ENCODE measurements around the gene AURKAIP1. TPM values are rescaled to one million over a fixed set of nuclear protein-coding genes. Genes with fewer than 3 reads are reported as not detected.

Gene AURKAIP1
- polyA plus RNA-seq, 1 donor from 2014 or later: 104 TPM

DNA sequence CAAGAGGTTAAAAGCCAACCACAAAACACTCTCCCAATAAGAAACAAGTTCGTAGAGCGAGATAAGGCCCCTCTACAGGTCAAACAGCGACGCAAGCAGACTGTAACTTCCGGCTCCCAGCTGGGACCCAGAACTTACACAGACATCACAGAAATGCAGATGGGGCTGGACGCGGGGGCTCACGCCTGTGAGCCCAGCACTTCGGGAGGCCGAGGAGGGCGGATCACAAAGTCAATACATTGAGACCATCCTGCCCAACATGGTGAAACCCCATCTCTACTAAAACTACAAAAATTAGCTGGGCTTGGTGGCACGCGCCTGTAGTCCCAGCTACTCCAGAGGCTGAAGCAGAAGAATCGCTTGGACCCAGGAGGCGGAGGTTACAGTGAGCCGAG lies 13.1 kb upstream of the AURKAIP1 start:
- H3K9ac ChIP-seq (ENCODE audit: low read length): no peak overlapping the region
- H3K27ac ChIP-seq (ENCODE audit: low read length): no peak overlapping the region
- no peaks in the 10 kb centered on the region for H3K36me3 ChIP-seq (ENCODE audit: insufficient read depth, low read length)
- H4K20me1 ChIP-seq (ENCODE audit: insufficient read depth): no peaks in the 10 kb centered on the region
- no peaks in the 10 kb centered on the region for H3F3A ChIP-seq (ENCODE audit: insufficient read depth, low read length, poor library complexity, severe bottlenecking)
- TF ChIP-seq EP300 (conservative IDR thresholded peaks at IDR 0.05; ENCODE audit: poor library complexity, severe bottlenecking) (no peak), POLR2AphosphoS5 (IDR thresholded peaks at IDR 0.05) (no peak), MXI1 (conservative IDR thresholded peaks at IDR 0.05; ENCODE audit: poor library complexity, severe bottlenecking) (no peak), SMC3 (conservative IDR thresholded peaks at IDR 0.05; ENCODE audit: poor library complexity) (no peak), RAD21 (conservative IDR thresholded peaks at IDR 0.05) (no peak), TAF1 (IDR thresholded peaks at IDR 0.05; ENCODE audit: low read depth) (no peak), EZH2 (IDR thresholded peaks at IDR 0.05; ENCODE audit: borderline replicate concordance, insufficient read depth, low read length, poor library complexity, severe bottlenecking) (no peak)
- TF ChIP-seq, protein P1, sequence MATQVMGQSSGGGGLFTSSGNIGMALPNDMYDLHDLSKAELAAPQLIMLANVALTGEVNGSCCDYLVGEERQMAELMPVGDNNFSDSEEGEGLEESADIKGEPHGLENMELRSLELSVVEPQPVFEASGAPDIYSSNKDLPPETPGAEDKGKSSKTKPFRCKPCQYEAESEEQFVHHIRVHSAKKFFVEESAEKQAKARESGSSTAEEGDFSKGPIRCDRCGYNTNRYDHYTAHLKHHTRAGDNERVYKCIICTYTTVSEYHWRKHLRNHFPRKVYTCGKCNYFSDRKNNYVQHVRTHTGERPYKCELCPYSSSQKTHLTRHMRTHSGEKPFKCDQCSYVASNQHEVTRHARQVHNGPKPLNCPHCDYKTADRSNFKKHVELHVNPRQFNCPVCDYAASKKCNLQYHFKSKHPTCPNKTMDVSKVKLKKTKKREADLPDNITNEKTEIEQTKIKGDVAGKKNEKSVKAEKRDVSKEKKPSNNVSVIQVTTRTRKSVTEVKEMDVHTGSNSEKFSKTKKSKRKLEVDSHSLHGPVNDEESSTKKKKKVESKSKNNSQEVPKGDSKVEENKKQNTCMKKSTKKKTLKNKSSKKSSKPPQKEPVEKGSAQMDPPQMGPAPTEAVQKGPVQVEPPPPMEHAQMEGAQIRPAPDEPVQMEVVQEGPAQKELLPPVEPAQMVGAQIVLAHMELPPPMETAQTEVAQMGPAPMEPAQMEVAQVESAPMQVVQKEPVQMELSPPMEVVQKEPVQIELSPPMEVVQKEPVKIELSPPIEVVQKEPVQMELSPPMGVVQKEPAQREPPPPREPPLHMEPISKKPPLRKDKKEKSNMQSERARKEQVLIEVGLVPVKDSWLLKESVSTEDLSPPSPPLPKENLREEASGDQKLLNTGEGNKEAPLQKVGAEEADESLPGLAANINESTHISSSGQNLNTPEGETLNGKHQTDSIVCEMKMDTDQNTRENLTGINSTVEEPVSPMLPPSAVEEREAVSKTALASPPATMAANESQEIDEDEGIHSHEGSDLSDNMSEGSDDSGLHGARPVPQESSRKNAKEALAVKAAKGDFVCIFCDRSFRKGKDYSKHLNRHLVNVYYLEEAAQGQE (IDR thresholded peaks at IDR 0.05; ENCODE audit: borderline replicate concordance): no peak
- no peak overlapping the region for H3K4me3 ChIP-seq (ENCODE audit: low read length)
- no peaks in the 10 kb centered on the region for H3K9me3 ChIP-seq (ENCODE audit: low read length)
- H3K27me3 ChIP-seq (ENCODE audit: insufficient read depth, low read depth, low read length): no peaks in the 10 kb centered on the region
- peaks cover 3% of the 10 kb centered on the region for H3K79me2 ChIP-seq (replicated peaks; ENCODE audit: insufficient read depth, low read length)
- H3K4me2 ChIP-seq (ENCODE audit: low read length): no peak overlapping the region
- no peak overlapping the region for H2AFZ ChIP-seq (ENCODE audit: low read depth, low read length)
- H3K9me2 ChIP-seq (ENCODE audit: insufficient read depth, low read length): no peaks in the 10 kb centered on the region

DNA sequence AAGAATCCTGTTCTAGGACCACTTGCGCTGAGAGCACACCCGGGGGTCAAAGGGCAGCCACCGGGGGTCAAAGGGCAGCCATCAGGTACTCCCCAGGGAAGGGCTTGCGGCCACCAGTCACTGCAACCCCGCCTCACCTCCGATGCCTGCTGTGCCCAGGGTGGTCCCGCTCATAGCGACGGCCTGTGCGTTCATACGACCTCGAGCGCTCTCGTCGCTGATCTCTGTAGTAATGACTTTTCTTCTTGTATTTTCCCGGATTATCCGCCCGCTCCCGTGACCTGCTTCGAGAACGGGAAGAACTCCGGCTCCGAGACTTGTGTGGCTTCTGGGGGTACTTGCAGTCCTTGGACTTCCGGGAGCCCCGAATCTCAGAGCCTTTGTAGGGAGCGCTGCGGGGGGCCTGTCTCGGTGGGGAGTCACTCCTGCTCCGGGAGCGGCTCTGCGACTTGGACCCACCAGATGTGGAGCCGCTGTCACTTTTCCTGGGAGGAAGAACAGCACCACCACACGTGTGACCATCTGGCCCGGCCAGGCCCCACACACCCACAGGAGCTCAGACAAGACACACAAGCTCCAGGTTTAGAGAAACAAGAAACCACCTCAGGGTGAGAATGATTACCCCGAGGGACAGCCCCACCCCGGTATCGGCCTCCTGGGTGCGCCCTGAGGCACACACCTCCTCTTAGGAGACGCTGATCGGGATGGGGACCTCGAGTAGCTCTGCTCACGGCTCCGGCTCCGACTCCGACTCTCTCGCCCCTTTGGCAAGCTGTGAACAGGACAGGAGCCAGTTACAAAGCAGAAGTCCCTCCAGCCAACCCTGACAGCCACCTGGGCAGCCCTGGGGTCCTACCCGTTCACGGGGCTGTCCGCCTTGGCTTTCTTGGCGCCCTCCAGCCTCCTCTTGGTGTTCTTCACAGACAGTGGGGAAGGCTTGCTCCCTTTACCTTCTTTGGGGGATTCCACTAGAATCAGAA lies 12.4 kb upstream of the AURKAIP1 start:
- H3F3A ChIP-seq (ENCODE audit: insufficient read depth, low read length, poor library complexity, severe bottlenecking): no peaks in the 10 kb centered on the region
- no peak overlapping the region for H3K27ac ChIP-seq (ENCODE audit: low read length)
- H4K20me1 ChIP-seq (ENCODE audit: insufficient read depth): no peaks in the 10 kb centered on the region
- no peak overlapping the region for H3K9ac ChIP-seq (ENCODE audit: low read length)
- H3K9me3 ChIP-seq (ENCODE audit: low read length): no peaks in the 10 kb centered on the region
- H3K36me3 ChIP-seq (ENCODE audit: insufficient read depth, low read length): no peaks in the 10 kb centered on the region
- TF ChIP-seq TAF1 (IDR thresholded peaks at IDR 0.05; ENCODE audit: low read depth) (no peak), SMC3 (conservative IDR thresholded peaks at IDR 0.05; ENCODE audit: poor library complexity) (no peak), CTCF (IDR thresholded peaks at IDR 0.05; ENCODE audit: poor library complexity, severe bottlenecking) (no peak)
- TF ChIP-seq, protein P1 (IDR thresholded peaks at IDR 0.05; ENCODE audit: borderline replicate concordance): no peak
- no peaks in the 10 kb centered on the region for H3K79me2 ChIP-seq (replicated peaks; ENCODE audit: insufficient read depth, low read length)
- H3K4me2 ChIP-seq (ENCODE audit: low read length): no peak overlapping the region
- H3K9me2 ChIP-seq (ENCODE audit: insufficient read depth, low read length): no peaks in the 10 kb centered on the region
- H3K4me3 ChIP-seq (ENCODE audit: low read length): no peak overlapping the region
- H3K27me3 ChIP-seq (ENCODE audit: insufficient read depth, low read depth, low read length): no peaks in the 10 kb centered on the region
- no peak overlapping the region for H2AFZ ChIP-seq (ENCODE audit: low read depth, low read length)

Measured in neural cell (in vitro differentiated cells).